Fibroblast of lung (primary cell): ENCODE data around the gene WRAP53.

ENCODE experiments used
- CTCF ChIP-seq, 2 donors: IDR thresholded peaks in 1 of 2; conservative IDR thresholded peaks in 1 of 2; 1 replicate in 1 of 2; 2 replicates in 1 of 2; pipeline ENCODE4 v1.5.1; 2011 to 2012; ENCODE audit warnings: low read length in 2 of 2, control low read depth in 1 of 2, inconsistent platforms in 1 of 2, low read depth in 1 of 2, mild to moderate bottlenecking in 1 of 2
- EZH2 ChIP-seq: IDR thresholded peaks from 2 replicates; pipeline ENCODE4 v1.5.1; 2012; ENCODE audit warnings: low read length, control low read depth, mild to moderate bottlenecking; ENCODE audit errors: missing control alignments

GRCh38 chr17:7684851-7685532 lies 3.3 kb upstream of the WRAP53 start:
- TF ChIP-seq CTCF (conservative IDR thresholded peaks at IDR 0.05 in 1 of 2, IDR thresholded peaks at IDR 0.05 in 1 of 2; ENCODE audit: low read depth in 1 of 2, low read length in 2 of 2) (no peak), EZH2 (no peak)
